Smooth muscle cell (in vitro differentiated cells): ENCODE measurements around the gene SRSF9. TPM values are rescaled to one million over a fixed set of nuclear protein-coding genes. Genes with fewer than 3 reads are reported as not detected.

Experiments used
- DNase-seq: peaks from one replicate; lab custom pipeline; 2025; ENCODE audit not compliant: unreplicated experiment; lab: John Stamatoyannopoulos, UW
- H2AFZ ChIP-seq: fragments of 200-600 bp; sonication (generic); 2 replicates; pipeline ENCODE4 v1.6.0; 2016; ENCODE audit warnings: antibody characterized with exemption, low read depth, mild to moderate bottlenecking
- H3F3A ChIP-seq: fragments of 200-600 bp; sonication (generic); 2 replicates; pipeline ENCODE4 v1.6.0; 2017; ENCODE audit warnings: antibody characterized with exemption, low read depth
- H3K27ac ChIP-seq: fragments of 200-600 bp; sonication (generic); 2 replicates; pipeline ENCODE4 v1.5.1; 2016; ENCODE audit warnings: low read depth, mild to moderate bottlenecking
- H3K27me3 ChIP-seq: fragments of 200-600 bp; sonication (generic); 2 replicates; pipeline ENCODE4 v1.6.1; 2016; ENCODE audit warnings: low read depth, mild to moderate bottlenecking
- H3K36me3 ChIP-seq: fragments of 200-600 bp; sonication (generic); 2 replicates; pipeline ENCODE4 v1.5.1; 2016; ENCODE audit warnings: low read depth
- H3K4me1 ChIP-seq: fragments of 200-600 bp; sonication (generic); 2 replicates; pipeline ENCODE4 v1.5.1; 2016; ENCODE audit warnings: low read depth
- H3K4me2 ChIP-seq: fragments of 200-600 bp; sonication (generic); 2 replicates; pipeline ENCODE4 v1.6.0; 2016; ENCODE audit warnings: mild to moderate bottlenecking
- H3K4me3 ChIP-seq: fragments of 200-600 bp; sonication (generic); 2 replicates; pipeline ENCODE4 v1.5.1; 2016; ENCODE audit warnings: mild to moderate bottlenecking
- H3K79me2 ChIP-seq: fragments of 200-600 bp; sonication (generic); 2 replicates; pipeline ENCODE4 v1.6.0; 2016; ENCODE audit warnings: low read depth, mild to moderate bottlenecking
- H3K9ac ChIP-seq: fragments of 200-600 bp; sonication (generic); 2 replicates; pipeline ENCODE4 v1.6.0; 2016; ENCODE audit warnings: low read depth
- H3K9me3 ChIP-seq: fragments of 200-600 bp; sonication (generic); replicated peaks from 2 replicates; pipeline ENCODE4 v1.5.1; 2016; ENCODE audit warnings: low read depth
- H4K20me1 ChIP-seq: fragments of 200-600 bp; sonication (generic); 2 replicates; pipeline ENCODE4 v1.6.0; 2016; ENCODE audit warnings: low read depth
- WGBS: methylation state at CpG from one replicate; pipeline ENCODE4 v1.1.7; 2016; ENCODE audit warnings: low lambda C conversion rate; 5-methylcytosine and 5-hydroxymethylcytosine counted together
- polyA plus RNA-seq: library from polyadenylated mRNA; unstranded; fragments of >200 nt; fragmentation: Nextera tagmentation; extraction: Ambion mirVana; gene quantifications from 2 replicates; pipeline ENCODE4 v1.2.1, GENCODE V29; 2016
- total RNA-seq: library from RNA; depleted of rRNA; stranded (reverse); fragments of >200 nt; gene quantifications from 2 replicates; pipeline ENCODE4 v1.2.3, GENCODE V29; 2014
- TF ChIP-seq, protein P1 (sequence below): fragments of 200-600 bp; sonication (generic); IDR thresholded peaks from 2 replicates; pipeline ENCODE4 v1.5.1; 2017; ENCODE audit warnings: borderline replicate concordance, mild to moderate bottlenecking, antibody characterized with exemption; ENCODE audit not compliant: insufficient read depth, poor library complexity, severe bottlenecking

Gene SRSF9
- total and polyA plus RNA-seq, 2 experiments from 2014 or later = 133 to 264 TPM

DNA sequence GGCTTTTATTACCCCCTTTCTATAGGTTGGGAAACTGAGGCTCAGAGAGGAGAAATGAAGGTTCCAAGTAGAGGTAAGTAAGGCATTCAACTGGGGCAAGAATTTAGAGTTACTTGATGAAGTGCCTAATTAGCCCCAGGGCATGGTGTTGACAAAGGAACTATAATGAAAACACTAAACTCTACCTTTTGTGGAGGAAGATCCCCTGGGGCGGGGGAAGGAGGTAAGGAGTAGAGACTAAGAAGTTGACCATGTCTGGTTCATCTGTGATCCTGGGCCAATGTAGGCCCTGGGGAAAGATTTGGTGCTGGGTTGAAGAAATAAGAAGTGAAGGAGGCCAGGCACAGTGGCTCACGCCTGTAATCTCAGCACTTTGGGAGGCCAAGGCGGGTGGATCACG lies 47.8 kb downstream of the SRSF9 start:
- TF ChIP-seq, protein P1, sequence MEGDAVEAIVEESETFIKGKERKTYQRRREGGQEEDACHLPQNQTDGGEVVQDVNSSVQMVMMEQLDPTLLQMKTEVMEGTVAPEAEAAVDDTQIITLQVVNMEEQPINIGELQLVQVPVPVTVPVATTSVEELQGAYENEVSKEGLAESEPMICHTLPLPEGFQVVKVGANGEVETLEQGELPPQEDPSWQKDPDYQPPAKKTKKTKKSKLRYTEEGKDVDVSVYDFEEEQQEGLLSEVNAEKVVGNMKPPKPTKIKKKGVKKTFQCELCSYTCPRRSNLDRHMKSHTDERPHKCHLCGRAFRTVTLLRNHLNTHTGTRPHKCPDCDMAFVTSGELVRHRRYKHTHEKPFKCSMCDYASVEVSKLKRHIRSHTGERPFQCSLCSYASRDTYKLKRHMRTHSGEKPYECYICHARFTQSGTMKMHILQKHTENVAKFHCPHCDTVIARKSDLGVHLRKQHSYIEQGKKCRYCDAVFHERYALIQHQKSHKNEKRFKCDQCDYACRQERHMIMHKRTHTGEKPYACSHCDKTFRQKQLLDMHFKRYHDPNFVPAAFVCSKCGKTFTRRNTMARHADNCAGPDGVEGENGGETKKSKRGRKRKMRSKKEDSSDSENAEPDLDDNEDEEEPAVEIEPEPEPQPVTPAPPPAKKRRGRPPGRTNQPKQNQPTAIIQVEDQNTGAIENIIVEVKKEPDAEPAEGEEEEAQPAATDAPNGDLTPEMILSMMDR = no peak
- Histone ChIP-seq H2AFZ (no peak overlapping the region), H3K36me3 (no peaks in the 10 kb centered on the region), H3K9ac (no peak overlapping the region), H4K20me1 (no peaks in the 10 kb centered on the region), H3K4me3 (no peak overlapping the region), H3K9me3 (no peaks in the 10 kb centered on the region), H3F3A (no peaks in the 10 kb centered on the region), H3K27me3 (no peaks in the 10 kb centered on the region), H3K79me2 (no peaks in the 10 kb centered on the region), H3K27ac (no peak overlapping the region), H3K4me2 (no peak overlapping the region), H3K4me1 (no peaks in the 10 kb centered on the region)
- WGBS = 76% methylated on average over 4 of the region's 4 CpGs
- DNase-seq = no peak

DNA sequence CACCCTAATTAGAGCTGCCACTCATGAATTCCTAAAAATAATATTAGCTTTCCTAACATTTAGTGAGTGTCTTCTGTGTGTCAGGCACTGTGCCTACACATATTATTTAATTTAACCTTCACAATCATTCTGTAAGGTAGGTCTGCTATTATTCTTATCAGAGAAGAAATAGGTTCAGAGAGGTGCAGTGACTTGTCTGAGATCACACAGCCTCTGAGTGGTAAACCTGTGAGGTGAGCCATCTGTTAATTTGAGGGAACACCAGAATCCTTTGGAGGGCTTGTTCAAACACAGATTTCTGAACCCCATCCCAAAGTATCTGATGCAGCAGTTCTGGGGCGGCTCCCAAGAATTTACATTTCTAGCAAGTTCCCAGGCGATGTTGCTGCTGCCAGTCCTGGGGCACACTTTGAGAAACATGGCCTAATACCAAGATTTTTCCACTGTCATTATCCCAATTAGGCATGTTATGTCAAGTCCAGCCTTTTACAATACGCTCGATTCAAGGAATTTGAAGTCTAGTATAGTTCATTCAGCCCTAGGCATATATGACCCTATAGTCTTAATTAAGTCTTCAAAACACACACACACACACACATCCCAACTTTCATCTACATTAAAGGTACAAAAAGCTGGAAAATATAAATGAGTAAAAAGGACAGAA lies 51.5 kb downstream of the SRSF9 start:
- no peaks in the 10 kb centered on the region for H3K79me2 ChIP-seq
- peaks cover 8% of the 10 kb centered on the region for H3K4me1 ChIP-seq
- no peaks in the 10 kb centered on the region for H3K9me3 ChIP-seq
- no peaks in the 10 kb centered on the region for H3K36me3 ChIP-seq
- TF ChIP-seq, protein P1 = no peak
- no peak overlapping the region for H2AFZ ChIP-seq
- H3F3A ChIP-seq = no peaks in the 10 kb centered on the region
- 79% methylated on average over 4 of the region's 4 CpGs for WGBS
- H3K9ac ChIP-seq = no peak overlapping the region
- H4K20me1 ChIP-seq = no peaks in the 10 kb centered on the region
- no peak for DNase-seq
- no peak overlapping the region for H3K4me3 ChIP-seq
- H3K27me3 ChIP-seq = no peaks in the 10 kb centered on the region
- no peak overlapping the region for H3K27ac ChIP-seq
- no peak overlapping the region for H3K4me2 ChIP-seq

DNA sequence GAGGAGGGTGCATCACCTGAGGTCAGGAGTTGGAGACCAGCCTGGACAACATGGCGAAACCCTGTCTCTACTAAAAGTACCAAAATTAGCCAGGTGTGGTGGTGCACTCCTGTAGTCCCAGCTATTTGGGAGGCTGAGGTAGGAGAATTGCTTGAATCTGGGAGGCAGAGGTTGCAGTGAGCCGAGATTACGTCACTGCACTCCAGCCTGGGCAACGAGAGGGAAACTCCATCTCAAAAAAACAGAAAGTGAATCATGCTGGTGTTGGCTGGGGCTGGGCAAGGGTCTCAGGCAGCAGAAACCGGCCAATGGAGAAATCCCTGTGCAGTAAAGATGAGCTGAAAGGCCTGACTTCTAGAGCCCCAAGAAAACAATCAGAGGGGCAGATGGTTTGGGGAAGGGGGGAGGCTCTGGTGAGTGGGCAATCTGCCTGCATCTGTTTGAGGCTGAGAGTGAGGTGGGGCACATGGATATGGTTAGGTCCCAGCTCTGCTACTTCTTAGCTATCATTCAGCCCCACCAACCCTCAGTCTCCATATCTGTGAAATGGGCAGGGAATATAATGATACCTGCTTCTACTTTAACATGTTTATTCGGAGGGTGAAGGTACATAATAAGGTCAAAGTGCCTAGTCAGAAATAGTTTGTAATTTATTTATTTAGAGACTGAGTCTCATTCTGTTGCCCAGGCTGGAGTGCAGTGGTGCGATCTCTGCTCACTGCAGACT lies 52.9 kb downstream of the SRSF9 start:
- no peak for DNase-seq
- TF ChIP-seq, protein P1 = no peak
- Histone ChIP-seq H3K9ac (no peak overlapping the region), H3K4me2 (no peak overlapping the region), H2AFZ (no peak overlapping the region), H3K27ac (no peak overlapping the region), H3K4me3 (no peak overlapping the region), H3K9me3 (no peaks in the 10 kb centered on the region), H3K27me3 (no peaks in the 10 kb centered on the region), H3F3A (no peaks in the 10 kb centered on the region), H3K4me1 (peaks cover 11% of the 10 kb centered on the region), H3K36me3 (no peaks in the 10 kb centered on the region), H3K79me2 (no peaks in the 10 kb centered on the region), H4K20me1 (no peaks in the 10 kb centered on the region)
- 88% methylated on average over 7 of the region's 7 CpGs for WGBS
